Esophagus muscularis mucosa (tissue), 4 donors: ENCODE measurements around the gene RNASEH1.

Source experiments
- CTCF ChIP-seq, 3 experiments: fragments of 200-600 bp in 2 of 3; fragments of 450-650 bp in 1 of 3; sonication (generic) in 2 of 3; IDR thresholded peaks; one replicate each; pipeline ENCODE4 v1.5.1; 2017 to 2019; ENCODE audit warnings: antibody characterized with exemption in 3 of 3, mild to moderate bottlenecking in 2 of 3, moderate library complexity in 1 of 3
- EP300 ChIP-seq: sonication (generic); formaldehyde crosslinking; IDR thresholded peaks from one replicate; pipeline ENCODE4 v1.6.1; 2017; ENCODE audit warnings: antibody characterized with exemption
- POLR2A ChIP-seq: fragments of 450-650 bp; IDR thresholded peaks from one replicate; pipeline ENCODE4 v1.6.1; 2017; ENCODE audit warnings: antibody characterized with exemption, moderate library complexity, mild to moderate bottlenecking, low read depth

DNA sequence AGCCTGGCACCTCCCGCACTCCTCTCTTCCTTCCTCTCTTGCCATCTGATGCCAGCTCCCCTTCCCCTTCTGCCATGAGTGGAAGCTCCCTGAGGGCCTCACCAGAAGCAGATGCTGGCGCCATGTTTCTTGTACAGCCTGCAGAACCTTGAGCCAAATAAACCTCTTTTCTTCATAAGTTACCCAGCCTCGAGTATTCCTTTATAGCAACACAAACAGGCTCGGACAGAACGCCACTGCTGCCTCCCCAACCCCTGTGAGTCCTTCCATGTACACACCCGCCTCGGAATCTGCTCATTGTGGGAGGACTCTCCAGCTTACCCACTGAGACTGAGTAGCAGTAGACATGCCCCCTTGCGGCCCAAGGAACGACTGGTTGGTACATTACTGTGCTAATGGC lies 8.7 kb upstream of the RNASEH1 start:
- TF ChIP-seq CTCF (IDR thresholded peaks at IDR 0.05) (no peak), EP300 (no peak), POLR2A (no peak)
